ENCODE data around the gene SYT7.

- no peak for TF ChIP-seq POLR2A (IDR thresholded peaks at IDR 0.05)
- TF ChIP-seq CTCF (IDR thresholded peaks at IDR 0.05), result no peak
Observed at GRCh38 chr11:61577383-61578118, 3.3 kb downstream of the SYT7 start.
